BE2C (cell line): Measurements from ENCODE around the gene GON4L.

Source experiments
- DNase-seq: peaks from one replicate; pipeline ENCODE4 v3.0.0-alpha.2; 2020
- H3K27me3 ChIP-seq: fragments of 250-450 bp; sonication (Bioruptor Pico); 2 replicates; pipeline ENCODE4 v1.5.1; 2020; ENCODE audit warnings: mild to moderate bottlenecking
- H3K36me3 ChIP-seq: fragments of 250-450 bp; sonication (Bioruptor Pico); 2 replicates; pipeline ENCODE4 v1.5.1; 2020; ENCODE audit warnings: mild to moderate bottlenecking
- H3K4me1 ChIP-seq: fragments of 250-450 bp; sonication (Bioruptor Pico); 2 replicates; pipeline ENCODE4 v1.5.1; 2020
- H3K4me3 ChIP-seq: 2 replicates; pipeline ENCODE4 v1.5.1; 2011; ENCODE audit warnings: low read depth, low read length
- H3K9me3 ChIP-seq: fragments of 250-450 bp; sonication (Bioruptor Pico); 2 replicates; pipeline ENCODE4 v1.5.1; 2020
- TF ChIP-seq, protein P1 (sequence below): IDR thresholded peaks from 2 replicates; pipeline ENCODE4 v1.5.1; 2012; ENCODE audit warnings: mild to moderate bottlenecking, low read depth, low read length

GON4L gene

DNA sequence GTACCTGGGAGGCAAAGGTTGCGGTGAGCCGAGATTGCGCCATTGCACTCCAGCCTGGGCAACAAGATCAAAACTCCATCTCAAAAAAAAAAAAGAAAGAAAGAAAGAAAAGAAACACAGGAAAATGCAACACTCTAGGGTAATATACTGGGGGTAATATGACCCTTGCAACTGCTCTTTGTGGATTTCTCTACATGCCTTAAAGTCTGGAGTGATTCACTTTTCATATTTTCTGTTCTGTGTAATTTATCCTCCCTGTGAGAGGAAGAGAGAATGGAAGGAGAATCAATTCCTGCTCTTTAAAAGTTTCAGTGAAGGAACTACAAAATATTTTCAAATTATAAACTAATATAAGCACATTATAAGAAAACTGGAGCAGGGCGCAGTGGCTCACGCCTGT lies 31.5 kb upstream of the GON4L start:
- Histone ChIP-seq H3K9me3 (no peaks in the 10 kb centered on the region), H3K4me1 (no peaks in the 10 kb centered on the region), H3K36me3 (no peaks in the 10 kb centered on the region), H3K27me3 (no peaks in the 10 kb centered on the region), H3K4me3 (no peak overlapping the region)
- no peak for DNase-seq
- TF ChIP-seq, protein P1, sequence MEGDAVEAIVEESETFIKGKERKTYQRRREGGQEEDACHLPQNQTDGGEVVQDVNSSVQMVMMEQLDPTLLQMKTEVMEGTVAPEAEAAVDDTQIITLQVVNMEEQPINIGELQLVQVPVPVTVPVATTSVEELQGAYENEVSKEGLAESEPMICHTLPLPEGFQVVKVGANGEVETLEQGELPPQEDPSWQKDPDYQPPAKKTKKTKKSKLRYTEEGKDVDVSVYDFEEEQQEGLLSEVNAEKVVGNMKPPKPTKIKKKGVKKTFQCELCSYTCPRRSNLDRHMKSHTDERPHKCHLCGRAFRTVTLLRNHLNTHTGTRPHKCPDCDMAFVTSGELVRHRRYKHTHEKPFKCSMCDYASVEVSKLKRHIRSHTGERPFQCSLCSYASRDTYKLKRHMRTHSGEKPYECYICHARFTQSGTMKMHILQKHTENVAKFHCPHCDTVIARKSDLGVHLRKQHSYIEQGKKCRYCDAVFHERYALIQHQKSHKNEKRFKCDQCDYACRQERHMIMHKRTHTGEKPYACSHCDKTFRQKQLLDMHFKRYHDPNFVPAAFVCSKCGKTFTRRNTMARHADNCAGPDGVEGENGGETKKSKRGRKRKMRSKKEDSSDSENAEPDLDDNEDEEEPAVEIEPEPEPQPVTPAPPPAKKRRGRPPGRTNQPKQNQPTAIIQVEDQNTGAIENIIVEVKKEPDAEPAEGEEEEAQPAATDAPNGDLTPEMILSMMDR: no peak

DNA sequence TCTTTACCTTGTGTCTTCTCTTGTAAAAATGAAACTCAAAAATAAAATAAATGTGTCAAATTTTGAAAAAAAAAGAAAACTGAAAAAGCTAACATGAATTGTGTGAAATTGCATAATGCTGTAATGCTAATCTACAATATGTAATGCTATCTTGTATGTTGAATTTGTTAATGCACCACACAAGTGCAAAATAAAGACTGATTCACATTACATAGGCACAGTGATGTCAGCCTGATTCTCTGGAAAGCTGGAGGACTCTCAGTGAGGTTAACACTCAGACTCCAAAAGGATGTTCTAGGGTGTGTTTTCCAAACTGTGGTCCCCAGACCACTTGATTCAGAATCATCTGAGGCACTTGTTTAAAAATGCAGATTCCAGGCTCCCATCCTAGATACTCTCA lies 28.0 kb upstream of the GON4L start:
- no peak for DNase-seq
- TF ChIP-seq, protein P1: no peak
- Histone ChIP-seq H3K36me3 (peaks cover 16% of the 10 kb centered on the region), H3K4me1 (no peaks in the 10 kb centered on the region), H3K9me3 (no peaks in the 10 kb centered on the region), H3K4me3 (no peak overlapping the region), H3K27me3 (no peaks in the 10 kb centered on the region)

DNA sequence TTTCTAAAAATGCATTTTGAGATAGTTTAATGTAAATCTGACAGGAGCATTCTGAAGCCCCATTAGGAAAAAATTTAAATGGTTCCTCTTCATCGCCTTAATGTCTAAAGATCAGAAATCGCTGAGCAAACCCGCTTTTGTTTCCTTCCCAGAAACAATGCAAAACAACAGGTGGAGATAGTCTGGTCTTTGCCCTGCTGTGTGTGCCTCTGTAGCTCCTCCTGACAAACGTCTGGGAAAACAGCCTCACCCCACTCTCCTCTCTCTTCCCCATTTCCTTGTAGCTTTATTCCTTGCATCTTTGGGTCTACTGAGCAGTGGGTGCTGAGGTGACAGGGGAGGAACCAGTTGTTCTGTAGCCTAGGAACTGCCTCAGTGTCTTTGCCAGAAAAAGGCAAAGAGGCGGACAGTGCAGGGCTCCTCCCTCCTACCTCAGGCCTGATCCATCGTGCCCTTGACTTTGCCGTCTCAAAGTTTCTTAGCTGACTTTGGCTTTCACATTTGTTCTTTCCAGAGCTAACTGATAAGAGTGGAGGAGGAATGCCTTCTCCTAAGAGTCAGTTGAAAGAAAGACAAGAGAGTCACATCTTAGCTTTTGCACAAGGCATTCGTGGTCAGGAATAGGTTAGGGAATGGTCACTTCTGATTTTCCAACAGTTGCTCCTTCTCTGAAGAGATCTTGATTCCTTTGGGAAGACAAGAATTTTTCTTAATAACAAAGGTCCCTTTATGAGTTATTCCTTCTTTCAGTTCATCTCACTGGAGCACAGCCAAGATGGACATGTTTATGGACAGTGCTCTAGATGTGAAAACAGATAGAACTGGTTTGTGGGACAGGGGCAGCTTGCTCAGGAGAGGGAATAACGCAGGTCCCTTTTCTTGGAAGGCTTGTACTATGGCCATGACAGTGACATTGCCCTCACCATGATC lies 27.3 kb upstream of the GON4L start:
- no peak for DNase-seq
- H3K27me3 ChIP-seq: no peaks in the 10 kb centered on the region
- H3K4me1 ChIP-seq: no peaks in the 10 kb centered on the region
- peaks cover 16% of the 10 kb centered on the region for H3K36me3 ChIP-seq
- TF ChIP-seq, protein P1: no peak
- H3K4me3 ChIP-seq: no peak overlapping the region
- H3K9me3 ChIP-seq: no peaks in the 10 kb centered on the region

DNA sequence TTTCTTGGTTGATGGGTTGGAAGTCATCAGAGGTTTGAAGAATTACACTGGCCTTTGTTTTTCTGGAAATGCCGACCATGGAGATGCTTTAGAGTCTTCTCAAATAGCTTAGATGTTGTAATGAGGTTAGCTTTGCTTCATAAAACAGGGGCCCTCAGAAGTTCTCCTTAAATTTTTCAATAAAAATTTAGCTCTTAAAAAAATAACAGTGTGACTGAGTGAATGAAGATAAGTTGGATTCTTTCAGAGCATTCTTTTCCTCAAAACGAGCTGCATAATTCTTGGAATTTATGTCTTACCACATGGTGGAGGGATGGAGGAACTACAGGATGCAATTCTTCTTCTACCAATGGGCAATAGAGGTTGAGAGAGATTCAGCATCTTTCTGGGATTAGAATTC lies 25.8 kb upstream of the GON4L start:
- TF ChIP-seq, protein P1: no peak

DNA sequence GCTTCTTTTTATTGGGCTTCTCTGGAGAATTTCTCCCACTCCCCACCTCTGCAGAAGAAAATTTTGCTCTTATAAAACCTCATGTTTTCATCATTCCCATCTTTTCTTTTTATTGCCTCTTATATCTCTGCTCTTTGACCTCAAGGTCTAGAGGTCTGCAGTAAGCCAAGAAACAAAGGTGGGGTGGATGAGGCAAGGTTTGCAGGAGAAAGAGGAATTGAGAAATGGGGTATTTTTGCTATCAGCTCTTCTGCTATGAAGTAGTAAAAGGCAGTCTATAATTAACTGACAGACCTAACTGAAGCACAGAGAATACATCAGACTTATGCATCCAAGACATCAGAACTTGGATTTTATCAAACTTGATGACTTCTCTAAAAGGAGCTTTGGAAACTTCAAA lies 25.2 kb upstream of the GON4L start:
- H3K4me3 ChIP-seq: no peak overlapping the region
- TF ChIP-seq, protein P1: no peak
- no peak for DNase-seq
- no peaks in the 10 kb centered on the region for H3K9me3 ChIP-seq
- no peaks in the 10 kb centered on the region for H3K27me3 ChIP-seq
- no peaks in the 10 kb centered on the region for H3K4me1 ChIP-seq
- H3K36me3 ChIP-seq: peaks cover 21% of the 10 kb centered on the region

More for the DNA sequence above, 25.8 kb upstream of the GON4L start:
- no peaks in the 10 kb centered on the region for H3K9me3 ChIP-seq
- no peaks in the 10 kb centered on the region for H3K4me1 ChIP-seq
- no peak overlapping the region for H3K4me3 ChIP-seq
- DNase-seq: no peak
- H3K27me3 ChIP-seq: no peaks in the 10 kb centered on the region
- H3K36me3 ChIP-seq: peaks cover 21% of the 10 kb centered on the region

DNA sequence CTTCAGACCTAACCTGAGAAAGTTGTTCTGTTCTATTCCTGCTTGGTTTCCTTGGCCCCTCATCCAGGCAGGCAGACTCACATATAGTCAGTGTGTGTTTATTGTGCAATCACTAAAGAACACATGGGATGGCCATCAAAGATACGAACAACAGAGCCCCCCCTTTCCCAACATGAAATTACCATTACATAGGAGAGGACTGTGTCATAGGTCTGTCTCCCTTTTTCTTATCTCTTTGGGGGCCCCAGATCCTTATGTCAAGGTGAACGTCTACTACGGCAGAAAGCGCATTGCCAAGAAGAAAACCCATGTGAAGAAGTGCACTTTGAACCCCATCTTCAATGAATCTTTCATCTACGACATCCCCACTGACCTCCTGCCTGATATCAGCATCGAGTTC lies 23.9 kb upstream of the GON4L start:
- Histone ChIP-seq H3K36me3 (peaks cover 21% of the 10 kb centered on the region), H3K27me3 (no peaks in the 10 kb centered on the region), H3K4me1 (no peaks in the 10 kb centered on the region), H3K9me3 (no peaks in the 10 kb centered on the region), H3K4me3 (no peak overlapping the region)
- TF ChIP-seq, protein P1: no peak
- DNase-seq: no peak
